GM19035 (cell line): Measurements from ENCODE around the gene UBE2I.

Source experiments
- ATAC-seq: cut with Tn5 transposase; IDR thresholded peaks from one replicate; pipeline ENCODE4 v1.9.1; 2021; ENCODE audit not compliant: unreplicated experiment

UBE2I gene

DNA sequence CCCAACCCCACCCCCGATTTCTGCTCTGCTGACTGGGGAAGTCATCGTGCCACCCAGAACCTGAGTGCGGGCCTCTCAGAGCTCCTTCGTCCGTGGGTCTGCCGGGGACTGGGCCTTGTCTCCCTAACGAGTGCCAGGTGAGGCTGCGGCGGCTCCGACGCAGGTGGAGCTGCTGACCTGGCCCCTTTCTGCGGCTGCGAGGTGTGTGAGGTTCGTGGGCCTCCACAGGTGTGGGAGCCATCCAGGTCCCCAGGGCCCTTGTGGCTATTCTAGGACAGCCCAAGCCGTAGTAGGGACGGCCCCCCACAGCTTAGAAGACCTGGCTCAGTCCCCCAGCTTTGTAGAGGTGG lies 3.0 kb downstream of the UBE2I start:
- ATAC-seq, result no peak

DNA sequence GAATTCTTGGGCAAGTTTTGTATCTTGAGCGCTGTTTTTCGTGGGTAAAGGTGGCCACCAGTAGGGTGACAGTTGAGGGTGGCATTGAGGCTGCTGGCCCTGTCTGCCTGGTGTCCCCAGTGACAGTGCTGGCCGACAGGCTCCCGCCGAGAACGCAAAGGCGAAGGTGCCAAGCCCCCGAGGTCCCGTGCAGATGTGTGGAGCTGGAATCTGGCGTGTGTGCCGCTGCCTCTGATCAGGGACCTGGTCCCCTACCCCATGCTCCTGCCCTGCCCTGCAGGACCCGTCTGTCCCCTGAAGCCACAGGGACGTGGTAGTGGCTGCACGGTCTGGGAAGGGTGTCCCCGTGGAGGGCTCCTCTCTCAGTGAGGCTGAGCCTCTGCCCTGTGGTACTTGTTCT lies 3.5 kb downstream of the UBE2I start:
- ATAC-seq, result no peak

DNA sequence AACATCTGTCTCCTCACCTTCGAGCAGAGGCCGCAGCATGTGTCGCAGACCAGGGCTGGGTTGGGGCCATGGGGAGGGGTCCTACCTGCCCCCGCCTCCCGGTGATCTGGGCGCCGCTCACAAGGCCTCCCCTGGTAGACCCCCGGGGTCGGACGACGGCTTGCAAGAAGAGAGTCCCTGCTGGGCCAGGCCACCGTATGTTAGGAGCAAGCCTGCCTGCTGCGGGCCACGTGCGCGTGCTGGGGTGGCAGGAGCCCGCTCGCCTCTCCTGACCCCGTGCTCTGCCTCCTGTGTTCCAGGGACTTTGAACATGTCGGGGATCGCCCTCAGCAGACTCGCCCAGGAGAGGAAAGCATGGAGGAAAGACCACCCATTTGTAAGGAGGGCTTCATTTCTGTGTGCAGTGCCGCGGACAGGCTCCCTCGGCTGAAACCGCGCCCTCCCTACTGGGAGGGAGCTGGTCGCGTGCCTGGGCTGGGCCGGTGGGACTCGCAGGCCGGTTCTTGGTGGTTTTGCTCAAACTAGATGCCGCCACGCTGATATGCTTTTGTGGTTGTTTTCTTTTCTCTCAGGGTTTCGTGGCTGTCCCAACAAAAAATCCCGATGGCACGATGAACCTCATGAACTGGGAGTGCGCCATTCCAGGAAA lies 4.4 kb downstream of the UBE2I start:
- ATAC-seq, result no peak

DNA sequence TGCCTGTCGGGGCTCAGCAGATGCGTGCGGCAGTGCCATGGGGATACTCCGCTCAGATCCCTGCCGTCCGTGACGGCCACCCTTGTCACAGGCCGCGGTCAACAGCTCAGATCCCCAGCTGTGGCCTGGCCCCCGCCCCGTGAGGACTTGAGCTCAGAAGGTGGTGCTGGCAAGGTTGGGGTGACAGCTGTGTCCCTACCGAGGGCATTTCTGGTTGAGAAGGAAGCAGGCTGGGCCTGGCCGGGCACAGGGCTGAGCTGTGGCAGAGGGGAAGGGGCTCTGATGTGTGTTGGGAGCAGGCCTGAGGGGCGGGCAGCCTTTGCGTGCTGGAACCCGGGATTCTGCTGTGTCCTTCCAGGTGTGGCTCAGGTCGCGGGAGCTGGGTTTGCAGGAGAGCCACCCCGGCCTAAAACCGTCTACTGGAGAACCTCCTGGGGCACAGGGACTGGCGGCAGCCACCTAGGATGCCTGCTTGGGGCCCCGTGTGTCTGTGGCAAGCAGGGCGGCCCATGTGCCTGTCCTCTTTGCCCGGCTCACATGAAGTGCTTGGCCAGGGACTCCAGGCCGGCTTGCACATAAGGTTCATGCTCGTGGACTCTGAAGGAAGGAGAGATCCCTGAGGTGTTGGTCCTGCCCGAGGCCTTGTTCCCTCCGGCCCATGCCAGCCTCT lies 5.1 kb downstream of the UBE2I start:
- ATAC-seq, result no peak

DNA sequence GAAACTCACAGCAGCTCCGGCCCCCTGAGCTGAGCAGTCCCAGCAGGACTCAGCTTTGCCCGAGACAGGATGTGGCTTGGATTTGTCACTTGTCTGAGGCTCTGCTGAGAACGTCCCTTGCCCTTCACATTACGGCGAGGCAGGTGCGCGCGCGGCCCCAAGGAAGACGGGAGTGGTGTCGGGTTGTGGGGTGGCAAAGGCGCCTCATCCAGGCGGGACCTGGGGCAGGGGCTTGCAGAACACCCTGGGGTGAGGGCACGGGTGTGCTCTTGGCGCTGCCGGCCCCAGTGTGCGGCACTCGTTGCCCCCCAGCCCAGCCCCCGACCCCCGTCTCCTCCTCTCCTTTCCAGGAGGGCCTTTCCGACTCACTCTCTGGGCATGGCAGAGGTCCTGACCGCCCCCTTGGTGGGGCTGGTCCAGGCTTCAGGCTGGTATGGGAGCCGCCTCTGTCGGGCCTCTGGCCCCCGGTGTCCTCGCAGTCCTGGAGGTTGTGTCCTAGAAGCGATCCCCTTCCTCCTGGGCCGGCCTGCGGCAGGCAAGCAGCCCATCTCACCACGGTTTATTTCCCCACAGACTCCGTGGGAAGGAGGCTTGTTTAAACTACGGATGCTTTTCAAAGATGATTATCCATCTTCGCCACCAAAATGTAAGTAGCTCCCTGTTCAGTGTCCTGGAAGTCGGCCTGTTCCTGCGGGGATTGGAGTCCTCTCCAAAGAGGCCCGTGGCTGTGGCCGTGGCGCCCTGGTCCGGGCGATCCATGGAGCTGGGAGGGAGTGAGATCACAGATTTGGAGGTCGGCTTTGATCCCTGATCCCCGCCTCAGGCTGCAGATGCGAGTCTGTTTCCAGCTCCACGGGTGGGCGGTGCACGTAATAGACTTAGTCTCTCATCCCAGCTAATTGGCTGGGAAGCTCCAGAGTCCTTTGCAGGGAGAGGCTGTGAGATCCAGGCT lies 5.9 kb downstream of the UBE2I start:
- ATAC-seq, result no peak

DNA sequence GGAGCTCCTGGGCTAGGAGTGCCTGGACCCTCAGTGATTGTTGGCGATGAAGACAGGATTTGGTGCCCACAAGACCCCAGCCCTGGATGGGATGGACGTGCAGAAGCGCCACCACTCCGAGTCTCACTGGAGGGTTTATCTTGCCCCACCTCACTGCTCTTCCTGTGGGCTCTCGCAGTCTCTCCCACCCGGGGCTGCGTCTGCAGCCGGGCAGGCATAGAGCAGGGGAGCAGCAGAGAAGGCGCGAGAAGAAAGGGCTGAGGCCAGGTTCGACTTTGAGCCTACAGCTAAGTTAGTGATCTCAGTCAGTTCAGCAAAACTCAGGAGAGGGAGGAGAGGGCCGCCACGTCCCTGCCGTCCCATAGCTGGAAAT lies 6.6 kb downstream of the UBE2I start:
- no peak for ATAC-seq

DNA sequence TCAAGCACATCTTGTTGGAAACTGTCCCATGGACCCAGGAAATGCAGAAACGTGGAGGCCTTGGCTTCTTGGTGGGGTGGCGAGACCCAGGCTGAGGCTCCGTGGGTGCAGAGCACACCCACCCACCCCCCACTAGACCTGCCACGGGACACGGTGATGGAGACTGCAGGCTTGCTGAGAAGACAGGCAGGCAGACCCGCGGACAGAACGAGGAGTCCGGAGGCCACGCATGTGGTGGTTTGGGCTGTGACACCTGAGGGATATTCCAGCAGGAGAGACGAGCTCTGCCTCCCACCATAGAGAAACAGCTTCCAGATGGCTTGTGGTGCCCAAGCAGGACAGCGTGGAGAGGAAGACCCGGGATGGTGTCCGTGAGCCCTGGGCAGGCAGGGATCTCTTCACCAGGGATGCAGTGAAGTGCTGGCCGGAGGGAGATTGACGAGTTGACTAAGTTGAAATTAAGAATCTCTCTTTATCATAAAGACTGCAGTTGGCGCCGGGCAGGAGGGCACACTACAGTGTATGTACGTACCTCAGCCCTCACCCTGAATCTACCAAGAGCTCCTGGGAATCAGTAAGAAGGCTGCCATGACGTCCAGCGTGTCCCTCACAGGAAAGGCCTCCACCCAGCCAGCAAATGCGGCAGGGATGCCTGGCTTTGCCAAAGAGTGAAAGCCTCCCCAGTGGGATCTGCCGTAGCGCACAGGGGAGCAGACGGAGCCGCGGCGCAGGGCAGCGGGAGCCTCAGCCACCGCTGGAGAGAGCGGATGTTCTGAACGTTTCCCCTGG lies 8.2 kb downstream of the UBE2I start:
- ATAC-seq, result no peak

DNA sequence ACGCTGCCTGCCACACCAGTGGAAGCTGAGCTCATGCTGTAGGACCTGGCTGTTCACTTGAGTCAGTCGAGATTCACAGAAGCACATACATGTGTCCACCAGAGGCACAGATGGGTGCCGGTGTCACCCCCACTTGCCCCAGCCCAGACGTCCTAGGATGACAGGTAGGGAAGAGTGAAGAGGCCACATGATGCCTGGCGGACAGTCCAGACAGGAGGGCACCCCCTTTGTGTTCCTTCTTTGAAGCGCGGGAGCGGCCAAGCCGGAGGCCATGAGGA lies 8.8 kb downstream of the UBE2I start:
- no peak for ATAC-seq

DNA sequence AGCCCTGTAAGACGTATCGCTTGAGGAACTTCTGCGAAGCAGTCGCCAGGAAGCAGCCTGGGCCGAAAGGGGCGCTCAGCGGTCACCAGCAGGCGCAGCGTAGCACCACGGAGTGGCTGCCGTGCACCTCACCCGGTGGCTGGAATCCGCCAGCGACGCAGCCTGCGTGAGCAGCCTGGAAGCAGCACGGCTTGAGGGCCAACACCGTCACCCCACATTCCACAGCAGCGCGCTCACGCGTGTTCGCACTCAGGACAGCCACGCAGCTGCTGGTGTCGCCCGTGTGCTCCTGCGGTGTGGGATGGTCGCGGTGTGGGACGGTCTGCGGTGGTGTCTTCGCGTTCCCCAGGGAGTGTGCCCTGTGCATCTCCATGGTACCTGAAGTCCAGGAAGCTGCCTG lies 9.6 kb downstream of the UBE2I start:
- ATAC-seq, result no peak

DNA sequence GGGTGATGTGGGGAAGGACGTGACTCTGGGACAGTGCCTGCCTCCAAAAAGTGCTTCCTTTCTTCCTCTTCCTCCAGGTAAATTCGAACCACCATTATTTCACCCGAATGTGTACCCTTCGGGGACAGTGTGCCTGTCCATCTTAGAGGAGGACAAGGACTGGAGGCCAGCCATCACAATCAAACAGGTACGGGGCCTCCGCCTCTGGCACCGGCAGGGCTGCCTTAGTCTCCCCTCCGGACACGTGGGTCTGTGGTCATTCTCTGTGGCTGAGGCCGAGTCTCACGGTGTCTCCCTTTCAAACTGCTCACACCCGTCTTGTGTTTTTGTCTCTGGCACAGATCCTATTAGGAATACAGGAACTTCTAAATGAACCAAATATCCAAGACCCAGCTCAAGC lies 10.7 kb downstream of the UBE2I start:
- ATAC-seq, result no peak

DNA sequence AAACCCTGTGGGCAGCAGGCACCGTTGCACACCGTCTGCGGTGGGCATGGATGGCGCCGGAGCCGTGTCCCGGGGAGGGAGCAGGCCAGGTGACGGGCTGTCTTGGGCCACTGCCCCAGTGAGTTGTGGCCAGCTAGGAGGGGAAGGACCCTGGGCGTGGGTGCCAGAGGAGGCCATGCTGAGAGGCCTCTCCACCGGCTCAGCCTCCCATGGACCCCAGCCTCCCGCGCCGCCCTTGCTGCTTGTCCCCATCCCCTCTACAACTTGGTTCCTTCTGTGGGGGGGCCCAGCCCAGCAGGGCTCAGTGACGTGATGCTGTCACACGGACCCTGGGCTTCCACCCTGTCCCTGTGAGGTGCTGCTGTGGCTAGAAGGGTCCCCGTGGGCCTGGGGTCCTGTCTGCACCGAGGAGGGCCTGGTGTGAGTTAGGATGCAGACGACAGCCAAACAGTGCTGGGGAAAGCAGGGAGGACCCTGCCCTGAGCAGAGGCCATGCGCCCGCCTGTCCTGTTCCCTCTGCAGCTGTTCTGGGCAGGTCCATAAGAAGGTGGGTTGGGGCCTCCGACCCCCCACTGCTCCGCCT lies 11.3 kb downstream of the UBE2I start:
- no peak for ATAC-seq

DNA sequence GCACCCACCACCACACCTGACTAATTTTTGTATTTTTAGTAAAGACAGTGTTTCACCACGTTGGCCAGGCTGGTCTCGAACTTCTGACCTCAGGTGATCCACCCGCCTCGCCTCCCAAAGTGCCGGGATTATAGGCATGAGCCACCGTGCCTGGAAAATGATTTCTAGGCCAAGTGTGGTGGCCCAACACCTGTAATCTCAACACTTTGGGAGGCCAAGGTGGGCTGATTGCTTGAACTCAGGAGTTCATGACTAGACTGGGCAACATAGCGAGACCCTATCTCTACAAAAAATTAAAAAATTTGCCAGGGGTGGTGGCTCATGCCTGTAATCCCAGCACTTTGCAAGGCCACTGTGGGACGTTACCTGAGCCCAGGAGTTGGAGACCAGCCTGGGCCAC lies 13.0 kb downstream of the UBE2I start:
- ATAC-seq, result no peak

DNA sequence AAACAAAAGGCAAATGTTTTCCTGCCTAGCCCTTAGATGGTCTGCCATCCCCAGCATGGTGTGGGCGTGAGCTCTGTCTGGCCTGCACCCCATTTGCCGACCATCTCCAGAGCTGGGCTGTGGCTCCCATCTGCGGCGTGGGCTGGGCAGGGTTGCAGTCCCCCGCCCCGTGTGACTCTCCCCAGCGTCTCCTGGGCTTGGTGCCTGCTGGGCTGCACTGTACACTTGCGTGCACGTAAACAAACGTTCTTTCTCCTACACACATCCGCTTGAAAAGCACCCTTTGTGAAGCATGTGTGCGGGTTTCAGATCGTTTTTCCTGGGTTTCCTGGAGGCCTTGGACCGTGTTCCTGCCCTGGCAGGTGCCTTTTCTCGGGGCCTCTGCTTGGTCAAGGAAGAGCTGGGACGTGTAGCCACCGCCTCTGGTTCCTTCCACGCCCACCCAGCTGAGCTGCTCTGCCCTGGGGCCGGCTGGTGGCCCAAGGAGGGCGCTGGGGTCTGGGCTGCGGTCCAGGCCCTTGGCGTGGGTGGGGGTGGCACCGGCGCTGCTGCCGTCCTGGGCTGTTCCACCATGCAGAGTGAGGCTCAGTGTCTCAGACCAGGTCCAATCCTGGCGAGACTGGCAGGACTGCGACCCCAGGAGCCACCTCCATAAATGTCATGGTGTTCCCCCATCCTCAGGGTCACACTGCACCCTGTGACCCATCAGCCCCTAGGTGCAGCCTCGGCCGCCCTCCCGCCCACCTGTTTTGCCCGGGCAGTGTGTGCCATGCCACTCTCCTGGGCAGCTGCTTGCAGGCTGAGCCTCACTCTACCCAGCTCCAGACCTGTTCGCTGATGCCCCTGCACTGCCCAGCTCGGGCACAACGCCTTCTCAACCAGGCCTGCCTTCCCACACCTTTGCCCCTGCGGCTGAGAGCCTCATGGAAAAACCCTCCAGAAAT lies 14.1 kb downstream of the UBE2I start:
- ATAC-seq, result no peak

DNA sequence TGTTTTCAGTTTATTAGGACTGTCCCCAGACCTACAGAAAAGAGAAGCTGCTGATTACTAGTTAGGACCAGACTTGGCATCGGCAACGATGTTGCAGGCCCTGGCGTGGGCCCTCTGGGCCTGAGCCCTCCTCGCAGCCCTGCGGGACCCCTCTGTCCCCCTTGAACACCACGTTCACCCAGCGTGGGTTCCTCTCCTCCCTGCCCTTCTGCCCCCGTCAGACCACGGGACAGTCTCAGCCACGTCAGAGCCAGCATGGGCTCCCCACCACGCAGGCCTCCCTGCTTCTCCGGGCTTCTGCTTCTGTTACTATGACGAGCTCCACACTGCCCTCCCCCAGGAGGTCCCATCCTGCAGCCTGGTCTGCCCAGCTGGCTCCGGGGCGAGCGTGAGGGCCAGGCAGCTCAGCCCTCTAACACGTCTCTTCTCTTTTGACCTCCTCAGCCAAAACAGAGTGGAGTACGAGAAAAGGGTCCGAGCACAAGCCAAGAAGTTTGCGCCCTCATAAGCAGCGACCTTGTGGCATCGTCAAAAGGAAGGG lies 14.9 kb downstream of the UBE2I start:
- ATAC-seq, result no peak

DNA sequence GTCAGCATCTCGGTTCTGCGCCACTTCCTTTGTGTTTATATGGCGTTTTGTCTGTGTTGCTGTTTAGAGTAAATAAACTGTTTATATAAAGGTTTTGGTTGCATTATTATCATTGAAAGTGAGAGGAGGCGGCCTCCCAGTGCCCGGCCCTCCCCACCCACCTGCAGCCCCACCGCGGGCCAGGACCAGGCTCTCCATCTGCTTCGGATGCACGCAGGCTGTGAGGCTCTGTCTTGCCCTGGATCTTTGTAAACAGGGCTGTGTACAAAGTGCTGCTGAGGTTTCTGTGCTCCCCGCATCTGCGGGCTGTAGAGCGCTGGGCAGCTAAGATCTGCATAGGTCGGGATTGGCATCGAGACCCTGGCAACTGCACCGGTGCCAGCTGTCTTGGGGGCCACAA lies 15.8 kb downstream of the UBE2I start:
- ATAC-seq, result no peak

DNA sequence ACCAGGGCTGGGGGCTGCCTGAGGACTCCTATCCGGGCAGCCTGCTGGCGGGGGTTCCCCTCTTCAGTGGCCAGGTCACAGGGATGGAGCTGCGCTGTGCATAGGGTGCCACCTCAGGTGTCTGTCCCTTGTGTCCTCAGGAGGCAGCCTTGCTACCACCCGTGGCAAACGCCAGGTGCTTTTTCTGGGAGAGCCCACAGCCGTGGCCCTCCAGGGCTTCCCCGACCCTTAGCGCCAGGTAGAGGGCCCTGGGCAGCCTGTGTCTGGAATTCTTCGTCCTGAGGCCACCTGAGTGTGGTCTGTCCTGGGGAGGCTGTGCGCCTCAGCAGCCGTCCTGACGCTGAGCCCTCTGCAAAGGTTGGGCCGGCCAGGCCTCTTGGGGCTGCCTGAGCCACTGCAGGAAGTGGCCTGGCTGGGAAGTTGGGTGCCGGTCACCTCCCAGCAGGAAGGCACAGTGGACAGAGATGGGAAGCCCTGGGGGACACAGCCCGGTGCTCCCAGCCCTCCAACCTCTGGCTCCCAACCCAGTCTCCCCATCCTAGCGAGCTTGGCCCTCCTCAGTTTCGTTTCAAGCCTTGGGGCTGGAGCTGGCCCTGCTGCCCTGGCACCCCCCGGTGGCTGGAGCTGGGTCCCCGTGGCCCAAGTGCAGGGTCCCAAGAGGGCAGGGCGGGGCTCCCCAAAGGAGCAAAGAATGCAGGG lies 16.4 kb downstream of the UBE2I start:
- no peak for ATAC-seq

DNA sequence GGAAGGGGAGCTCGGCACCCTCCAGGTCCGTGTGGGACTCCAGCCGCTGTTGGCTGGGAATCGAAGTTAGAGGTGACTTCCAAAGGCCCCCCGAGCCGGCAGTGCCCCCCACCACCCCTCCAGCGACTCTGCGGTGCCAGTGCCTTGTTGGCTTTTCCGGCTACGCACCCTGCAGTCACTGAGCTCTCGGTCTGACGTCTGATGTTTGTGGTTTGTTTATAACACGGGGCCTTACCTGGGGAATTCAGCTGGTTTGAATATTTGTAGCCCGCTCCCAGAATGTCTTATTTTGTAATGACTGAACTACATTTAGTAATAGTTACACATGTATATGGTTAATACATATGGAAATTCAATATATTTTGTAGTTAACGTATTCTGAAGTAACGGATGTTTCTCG lies 17.0 kb downstream of the UBE2I start:
- ATAC-seq, result no peak

DNA sequence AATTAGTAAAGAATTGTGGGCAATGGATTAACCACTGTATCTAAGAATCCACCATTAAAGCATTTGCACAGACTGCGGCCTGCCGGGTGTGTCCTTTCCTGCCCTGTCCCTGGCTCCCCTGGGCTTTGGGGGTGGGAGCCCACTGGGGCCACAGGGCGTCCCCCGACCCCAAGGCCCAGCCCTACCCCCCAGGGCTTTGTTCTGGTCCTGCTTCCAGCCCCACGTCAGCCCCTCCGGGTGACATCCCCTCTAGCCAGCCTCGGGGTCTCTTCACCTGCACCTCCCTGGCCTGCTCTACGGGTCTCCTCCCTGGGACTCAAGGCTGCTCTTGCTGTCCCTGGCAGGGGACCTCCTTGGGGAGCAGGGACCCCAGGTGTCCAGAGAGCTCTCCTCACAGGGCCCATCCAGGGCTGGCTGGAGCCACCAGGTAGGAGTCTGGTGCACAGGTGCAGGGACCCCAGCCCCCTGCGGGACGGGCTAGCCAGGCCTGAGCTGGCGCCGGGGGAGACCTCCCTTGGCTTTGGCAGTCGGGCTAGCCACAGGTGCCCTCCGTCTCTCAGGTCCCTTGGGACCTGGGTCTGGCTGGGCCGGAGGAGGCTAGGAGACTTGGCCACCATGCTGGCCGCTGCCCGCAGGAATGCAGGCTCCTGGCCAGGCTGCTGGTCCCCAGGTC lies 17.6 kb downstream of the UBE2I start:
- no peak for ATAC-seq

DNA sequence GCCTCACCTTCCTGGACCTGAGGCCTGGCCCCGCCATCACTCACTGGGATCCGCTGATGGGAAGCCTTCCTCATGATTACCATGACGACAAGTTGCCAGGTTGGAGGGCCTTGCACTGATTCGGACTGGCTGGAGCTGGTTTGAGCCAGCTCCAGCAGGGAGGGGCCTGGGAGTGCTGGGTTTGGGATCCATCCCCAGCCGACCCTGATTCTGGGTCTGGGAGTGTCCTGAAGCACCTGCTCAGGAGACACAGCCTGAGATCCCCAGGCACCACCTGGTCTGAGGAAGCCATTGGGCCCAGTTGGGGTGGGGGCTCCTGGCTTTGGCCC lies 18.1 kb downstream of the UBE2I start:
- ATAC-seq, result no peak
